Large intestine (tissue), 3 donors: ENCODE measurements around the gene TNNT2. TPM values are rescaled to one million over a fixed set of nuclear protein-coding genes. Genes with fewer than 3 reads are reported as not detected.

Experiments
- DNase-seq, 2 donors: peaks; one replicate each; pipeline versions ENCODE4 v3.0.0 to v3.0.0-alpha.2; 2013
- H3K27ac ChIP-seq: one replicate; pipeline ENCODE4 v1.5.1; 2013; ENCODE audit warnings: low read length
- H3K27me3 ChIP-seq: 2 replicates; pipeline ENCODE4 v1.6.1; 2013; ENCODE audit warnings: low read length; ENCODE audit not compliant: control insufficient read depth, insufficient read depth
- H3K36me3 ChIP-seq: 2 replicates; pipeline ENCODE4 v1.6.1; 2013; ENCODE audit warnings: low read length; ENCODE audit not compliant: control insufficient read depth, insufficient read depth
- H3K4me1 ChIP-seq: one replicate; pipeline ENCODE4 v1.6.1; 2013; ENCODE audit warnings: low read length; ENCODE audit not compliant: control insufficient read depth, insufficient read depth
- H3K4me3 ChIP-seq: one replicate; pipeline ENCODE4 v1.5.1; 2013; ENCODE audit warnings: low read length
- H3K9me3 ChIP-seq: one replicate; pipeline ENCODE4 v1.6.1; 2013; ENCODE audit warnings: mild to moderate bottlenecking, low read depth, low read length, moderate library complexity; ENCODE audit not compliant: control insufficient read depth
- WGBS: methylation state at CpG from one replicate; pipeline ENCODE4 v1.1.5; 2013; ENCODE audit warnings: low lambda C conversion rate; ENCODE audit not compliant: insufficient coverage; 5-methylcytosine and 5-hydroxymethylcytosine counted together
- polyA plus RNA-seq: library from polyadenylated mRNA; unstranded; fragments of 120-200 nt; gene quantifications from one replicate; pipeline ENCODE4 v1.2.1, GENCODE V29; 2013

The TNNT2 gene
- polyA plus RNA-seq, 1 donor: 20.8 TPM

GRCh38 chr1:201334325-201335173 lies 42.9 kb downstream of the TNNT2 start:
- Histone ChIP-seq H3K4me3 (no peak overlapping the region), H3K36me3 (no peaks in the 10 kb centered on the region), H3K4me1 (no peaks in the 10 kb centered on the region), H3K9me3 (no peaks in the 10 kb centered on the region), H3K27me3 (no peaks in the 10 kb centered on the region), H3K27ac (no peak overlapping the region)
- DNase-seq: no peak
- 93% methylated on average over 5 of the region's 11 CpGs for WGBS

- Histone ChIP-seq H3K27ac (no peak overlapping the region), H3K27me3 (peaks cover 3% of the 10 kb centered on the region), H3K4me1 (no peaks in the 10 kb centered on the region), H3K9me3 (no peaks in the 10 kb centered on the region), H3K36me3 (no peaks in the 10 kb centered on the region), H3K4me3 (no peak overlapping the region)
- WGBS: no CpG with 5 or more reads among the region's 10 CpGs
- DNase-seq: no peak
Observed at GRCh38 chr1:201332616-201333335, 44.7 kb downstream of the TNNT2 start.

GRCh38 chr1:201332021-201332420 lies 45.5 kb downstream of the TNNT2 start:
- no peak overlapping the region for H3K4me3 ChIP-seq
- H3K27ac ChIP-seq: no peak overlapping the region
- H3K9me3 ChIP-seq: no peaks in the 10 kb centered on the region
- H3K4me1 ChIP-seq: no peaks in the 10 kb centered on the region
- no peak for DNase-seq
- no CpG with 5 or more reads among the region's 8 CpGs for WGBS
- H3K27me3 ChIP-seq: peaks cover 6% of the 10 kb centered on the region
- H3K36me3 ChIP-seq: no peaks in the 10 kb centered on the region

- WGBS: no CpG with 5 or more reads among the region's 7 CpGs
- Histone ChIP-seq H3K27ac (no peak overlapping the region), H3K27me3 (peaks cover 6% of the 10 kb centered on the region), H3K9me3 (no peaks in the 10 kb centered on the region), H3K4me3 (no peak overlapping the region), H3K4me1 (no peaks in the 10 kb centered on the region), H3K36me3 (no peaks in the 10 kb centered on the region)
- no peak for DNase-seq
Observed at GRCh38 chr1:201331166-201331565, 46.3 kb downstream of the TNNT2 start.

GRCh38 chr1:201330541-201330940 lies 46.9 kb downstream of the TNNT2 start:
- no peak for DNase-seq
- no CpG with 5 or more reads among the region's 2 CpGs for WGBS
- Histone ChIP-seq H3K9me3 (no peaks in the 10 kb centered on the region), H3K4me3 (no peak overlapping the region), H3K36me3 (no peaks in the 10 kb centered on the region), H3K4me1 (no peaks in the 10 kb centered on the region), H3K27me3 (peaks cover 6% of the 10 kb centered on the region), H3K27ac (no peak overlapping the region)

GRCh38 chr1:201329801-201330200 lies 47.7 kb downstream of the TNNT2 start:
- WGBS: no CpG with 5 or more reads among the region's 4 CpGs
- H3K9me3 ChIP-seq: no peaks in the 10 kb centered on the region
- H3K27me3 ChIP-seq: peaks cover 6% of the 10 kb centered on the region
- no peaks in the 10 kb centered on the region for H3K4me1 ChIP-seq
- no peak overlapping the region for H3K4me3 ChIP-seq
- no peak for DNase-seq
- no peak overlapping the region for H3K27ac ChIP-seq
- H3K36me3 ChIP-seq: no peaks in the 10 kb centered on the region

GRCh38 chr1:201329286-201329685 lies 48.2 kb downstream of the TNNT2 start:
- no peak for DNase-seq
- no peaks in the 10 kb centered on the region for H3K4me1 ChIP-seq
- no peak overlapping the region for H3K27ac ChIP-seq
- no peaks in the 10 kb centered on the region for H3K36me3 ChIP-seq
- H3K27me3 ChIP-seq: peaks cover 6% of the 10 kb centered on the region
- no peaks in the 10 kb centered on the region for H3K9me3 ChIP-seq
- WGBS: no CpG with 5 or more reads among the region's 2 CpGs
- no peak overlapping the region for H3K4me3 ChIP-seq

- DNase-seq: peak in 1 of 2 donors; percentile 19
- no peak overlapping the region for H3K27ac ChIP-seq
Observed at GRCh38 chr1:201328576-201328975, 48.9 kb downstream of the TNNT2 start.

GRCh38 chr1:201327687-201328240 lies 49.7 kb downstream of the TNNT2 start:
- Histone ChIP-seq H3K9me3 (no peaks in the 10 kb centered on the region), H3K27me3 (peaks cover 6% of the 10 kb centered on the region), H3K36me3 (no peaks in the 10 kb centered on the region), H3K27ac (no peak overlapping the region), H3K4me3 (no peak overlapping the region), H3K4me1 (no peaks in the 10 kb centered on the region)
- DNase-seq: no peak
- WGBS: no CpG with 5 or more reads among the region's 7 CpGs

More at GRCh38 chr1:201328576-201328975, 48.9 kb downstream of the TNNT2 start:
- Histone ChIP-seq H3K9me3 (no peaks in the 10 kb centered on the region), H3K36me3 (no peaks in the 10 kb centered on the region), H3K27me3 (peaks cover 6% of the 10 kb centered on the region), H3K4me1 (no peaks in the 10 kb centered on the region), H3K4me3 (no peak overlapping the region)
- no CpG with 5 or more reads among the region's 4 CpGs for WGBS

- Histone ChIP-seq H3K4me1 (no peaks in the 10 kb centered on the region), H3K36me3 (no peaks in the 10 kb centered on the region), H3K27me3 (peaks cover 6% of the 10 kb centered on the region), H3K4me3 (no peak overlapping the region), H3K27ac (no peak overlapping the region), H3K9me3 (no peaks in the 10 kb centered on the region)
- WGBS: no CpG with 5 or more reads among the region's 4 CpGs
- DNase-seq: no peak
Observed at GRCh38 chr1:201326710-201327109, 50.8 kb downstream of the TNNT2 start.
